ENCODE results near the gene DTYMK. TPM values are rescaled to one million over a fixed set of nuclear protein-coding genes. Genes with fewer than 3 reads are reported as not detected.
A peak's percentile ranks its signal among the peaks of the same experiment; 100 is the strongest.

Gene DTYMK
- total RNA-seq, 6 experiments from 2014 or later = 9.9 to 21.5 (median 10.4) TPM

DNA sequence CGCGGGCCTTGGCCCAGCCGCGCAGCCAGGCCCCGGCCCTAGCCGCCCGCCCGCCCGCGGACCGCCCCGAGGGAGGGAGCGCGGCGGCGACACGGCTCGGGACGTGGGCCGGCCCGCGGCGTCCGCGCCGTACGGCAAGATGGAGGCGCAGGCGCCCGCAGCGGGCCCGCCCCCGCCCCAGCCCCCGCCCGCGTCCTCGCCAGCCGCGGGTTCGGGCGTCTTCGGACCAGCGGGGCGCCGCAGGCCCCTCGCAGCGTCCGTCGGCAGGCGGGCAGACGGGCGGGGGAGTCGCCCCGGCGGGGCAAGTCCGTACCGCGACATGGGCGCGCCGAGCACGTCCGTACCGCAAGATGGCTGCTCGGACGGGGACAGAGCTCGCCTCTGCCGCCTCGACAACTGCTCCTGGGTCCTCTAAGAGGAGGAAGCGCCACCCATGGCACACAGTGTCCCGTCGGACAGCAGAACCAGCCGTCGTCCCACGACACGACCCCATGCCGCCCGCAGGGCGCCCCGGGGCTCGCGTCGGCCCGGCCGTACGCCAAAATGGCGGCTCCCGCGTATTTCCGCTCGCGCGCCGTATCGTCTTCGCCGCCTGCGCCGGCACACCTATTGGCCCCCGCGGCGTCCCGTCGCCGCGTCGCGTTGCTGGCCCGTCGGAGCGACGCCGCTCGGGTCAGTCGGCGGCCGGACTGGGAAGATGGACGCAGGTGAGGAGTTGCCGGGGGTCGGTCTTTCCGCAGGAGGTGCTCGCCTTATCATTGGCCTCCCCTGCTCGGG is 49.4 kb downstream of the DTYMK start, which contains the start of the genes ATG4B and THAP4:
Gene ATG4B, plus strand, starts transcription at position 676 of the 777 bp plus-strand sequence. Its CDS starts 22 bp downstream, at position 698.
Gene THAP4, minus strand, starts transcription at position 141 of the 777 bp plus-strand sequence. CDS start 141 bp downstream, outside the sequence.
- H3K27me3 ChIP-seq = no peaks in the 10 kb centered on the region
- H3K36me3 ChIP-seq = peaks cover 0 to 26% (median 11%) of the 10 kb centered on the region in 4 donors
- intact Hi-C loops (cut with DNase I) = no loop called here
- H3K4me3 ChIP-seq = peak within 1 kb of the TSS; percentile 84 to 89 (median 85)
- ATAC-seq = peak; percentile 80 to 85 (median 83)
- no peaks in the 10 kb centered on the region for H3K9me3 ChIP-seq
- H3K27ac ChIP-seq = peak within 1 kb of the TSS; percentile 94 to 99 (median 98)
- no CpG with 5 or more reads among the region's 123 CpGs for WGBS (ENCODE audit: insufficient coverage, low coverage, low lambda C conversion rate, missing lambda C conversion rate)
- peak; percentile 90 to 91 (median 91) for DNase-seq
- TF ChIP-seq, protein P1, sequence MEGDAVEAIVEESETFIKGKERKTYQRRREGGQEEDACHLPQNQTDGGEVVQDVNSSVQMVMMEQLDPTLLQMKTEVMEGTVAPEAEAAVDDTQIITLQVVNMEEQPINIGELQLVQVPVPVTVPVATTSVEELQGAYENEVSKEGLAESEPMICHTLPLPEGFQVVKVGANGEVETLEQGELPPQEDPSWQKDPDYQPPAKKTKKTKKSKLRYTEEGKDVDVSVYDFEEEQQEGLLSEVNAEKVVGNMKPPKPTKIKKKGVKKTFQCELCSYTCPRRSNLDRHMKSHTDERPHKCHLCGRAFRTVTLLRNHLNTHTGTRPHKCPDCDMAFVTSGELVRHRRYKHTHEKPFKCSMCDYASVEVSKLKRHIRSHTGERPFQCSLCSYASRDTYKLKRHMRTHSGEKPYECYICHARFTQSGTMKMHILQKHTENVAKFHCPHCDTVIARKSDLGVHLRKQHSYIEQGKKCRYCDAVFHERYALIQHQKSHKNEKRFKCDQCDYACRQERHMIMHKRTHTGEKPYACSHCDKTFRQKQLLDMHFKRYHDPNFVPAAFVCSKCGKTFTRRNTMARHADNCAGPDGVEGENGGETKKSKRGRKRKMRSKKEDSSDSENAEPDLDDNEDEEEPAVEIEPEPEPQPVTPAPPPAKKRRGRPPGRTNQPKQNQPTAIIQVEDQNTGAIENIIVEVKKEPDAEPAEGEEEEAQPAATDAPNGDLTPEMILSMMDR (IDR thresholded peaks at IDR 0.05) = no peak
- no peak for TF ChIP-seq POLR2A (IDR thresholded peaks at IDR 0.05)
- peaks cover 0 to 20% (median 4%) of the 10 kb centered on the region in 4 donors for H3K4me1 ChIP-seq

DNA sequence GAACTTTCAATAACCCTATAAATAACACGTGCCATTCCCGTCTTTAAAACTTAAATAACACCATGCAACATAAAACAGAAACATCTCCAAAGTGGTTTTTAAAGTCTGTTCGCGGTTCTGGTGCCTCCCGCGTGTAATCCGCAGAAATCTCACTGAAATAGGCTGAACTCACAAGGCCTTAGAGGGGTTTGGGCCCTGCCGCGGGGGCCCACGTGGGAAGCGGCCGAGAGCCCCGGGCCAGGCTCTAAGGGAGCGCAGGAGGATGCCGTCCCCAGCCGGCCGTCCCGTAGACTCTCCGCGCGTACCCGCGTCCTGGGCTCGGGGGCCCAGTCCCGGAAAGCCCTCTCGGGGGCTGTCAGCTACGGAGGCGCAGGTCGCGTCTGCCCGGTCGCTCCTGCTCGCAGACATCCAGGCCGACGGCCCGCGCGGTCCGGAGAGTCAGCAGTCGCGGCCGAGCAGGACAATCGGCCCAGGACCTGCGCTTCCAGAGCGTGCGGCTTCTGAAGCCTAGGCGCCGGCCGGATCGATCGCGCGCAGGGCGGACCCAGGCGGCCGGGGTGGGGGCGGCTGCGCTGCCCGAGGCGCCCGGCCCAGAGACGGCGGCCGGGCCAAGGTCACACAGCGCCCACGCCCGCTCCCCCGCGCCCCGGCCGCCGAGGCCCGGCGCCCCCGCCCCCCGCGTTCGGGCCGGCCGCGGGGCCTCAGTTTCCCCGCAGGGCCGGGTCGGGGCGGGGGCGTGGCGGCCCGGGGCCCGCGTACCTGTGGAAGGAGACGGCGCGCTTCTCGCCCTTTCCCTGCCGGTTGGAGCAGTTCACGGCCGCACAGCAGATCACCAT is 50.2 kb downstream of the DTYMK start:
- Histone ChIP-seq H3K4me3 (peak overlapping the region; percentile 84 to 89 (median 85)), H3K4me1 (peaks cover 0 to 20% (median 4%) of the 10 kb centered on the region in 4 donors), H3K27ac (peak overlapping the region in 2 of 3 donors; percentile 94 to 98), H3K36me3 (peaks cover 0 to 34% (median 13%) of the 10 kb centered on the region in 4 donors), H3K27me3 (no peaks in the 10 kb centered on the region), H3K9me3 (no peaks in the 10 kb centered on the region)
- TF ChIP-seq, protein P1 (IDR thresholded peaks at IDR 0.05) = no peak
- no peak for TF ChIP-seq POLR2A (IDR thresholded peaks at IDR 0.05)
- ATAC-seq (peak; percentile 57 to 72 (median 70)), DNase-seq (peak; percentile 75 to 77 (median 76))
- intact Hi-C loops (cut with DNase I) = no loop called here
- under 1% methylated on average over 13 of the region's 97 CpGs for WGBS (ENCODE audit: insufficient coverage, low coverage, low lambda C conversion rate, missing lambda C conversion rate)

DNA sequence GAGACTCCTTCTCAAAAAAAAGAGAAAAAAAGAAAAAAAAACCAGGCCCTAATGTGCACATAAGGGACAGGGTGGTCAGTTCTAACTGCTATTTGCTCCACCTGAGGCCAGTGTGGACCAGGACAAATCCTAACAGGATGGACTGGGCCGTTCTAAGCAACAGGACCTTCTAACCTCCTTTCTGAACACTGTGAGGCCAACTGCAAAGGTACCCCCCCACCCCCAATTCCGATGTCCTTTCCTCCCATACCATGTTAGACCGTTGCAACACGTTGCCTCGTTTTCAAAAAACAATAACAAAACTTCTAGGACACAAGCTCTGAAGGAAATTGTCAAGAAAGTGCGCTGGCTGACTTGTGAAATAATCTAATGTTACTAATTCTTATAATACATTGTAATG is 50.9 kb downstream of the DTYMK start:
- Histone ChIP-seq H3K27ac (peak overlapping the region in 1 of 3 donors; percentile 94), H3K9me3 (no peaks in the 10 kb centered on the region), H3K4me1 (peaks cover 0 to 20% (median 4%) of the 10 kb centered on the region in 4 donors), H3K36me3 (peaks cover 0 to 39% (median 16%) of the 10 kb centered on the region in 4 donors), H3K27me3 (no peaks in the 10 kb centered on the region), H3K4me3 (peak overlapping the region; percentile 84 to 89 (median 85))
- intact Hi-C loops (cut with DNase I) = no loop called here
- no peak for ATAC-seq
- TF ChIP-seq POLR2A (IDR thresholded peaks at IDR 0.05) = no peak
- TF ChIP-seq, protein P1 (IDR thresholded peaks at IDR 0.05) = no peak
- no peak for DNase-seq
- WGBS (ENCODE audit: insufficient coverage, low coverage, low lambda C conversion rate, missing lambda C conversion rate) = 8% methylated on average over 6 of the region's 6 CpGs

DNA sequence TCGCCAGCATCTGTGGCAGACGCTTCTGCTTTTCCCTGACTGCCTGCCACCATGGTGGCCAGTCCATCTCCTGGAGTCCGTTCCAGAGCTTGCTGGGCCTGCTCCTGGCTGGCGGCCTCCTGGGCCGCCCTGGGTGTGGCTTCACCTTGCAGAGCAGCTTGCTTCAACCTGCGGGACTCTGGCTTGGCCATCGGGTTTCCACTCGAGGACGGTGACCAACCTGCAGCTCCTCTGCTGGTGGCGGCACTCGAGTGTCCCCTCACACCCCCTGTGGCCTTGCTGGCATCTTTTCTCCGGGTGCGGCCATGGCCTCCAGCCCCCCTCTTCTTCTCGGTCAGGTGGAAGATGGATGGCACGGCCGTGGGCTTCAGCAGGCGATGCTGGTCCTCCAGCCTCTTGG is 53.1 kb downstream of the DTYMK start:
- no peaks in the 10 kb centered on the region for H3K9me3 ChIP-seq
- no peak overlapping the region for H3K27ac ChIP-seq
- intact Hi-C loops (cut with DNase I) = no loop called here
- no peak overlapping the region for H3K4me3 ChIP-seq
- H3K4me1 ChIP-seq = peaks cover 0 to 15% (median 2%) of the 10 kb centered on the region in 4 donors
- TF ChIP-seq, protein P1 (IDR thresholded peaks at IDR 0.05) = no peak
- no peak for TF ChIP-seq POLR2A (IDR thresholded peaks at IDR 0.05)
- ATAC-seq (no peak), DNase-seq (no peak)
- H3K36me3 ChIP-seq = peaks cover 0 to 35% (median 16%) of the 10 kb centered on the region in 4 donors
- 90% methylated on average over 5 of the region's 17 CpGs for WGBS (ENCODE audit: insufficient coverage, low coverage, low lambda C conversion rate, missing lambda C conversion rate)
- H3K27me3 ChIP-seq = no peaks in the 10 kb centered on the region
